GM19193 (cell line): ENCODE results near the gene AMMECR1.

Source experiments
- POLR2A ChIP-seq: IDR thresholded peaks from 4 replicates; pipeline ENCODE4 v1.6.1; 2011; ENCODE audit not compliant: insufficient read depth, insufficient read length; ENCODE audit errors: extremely low read depth

Gene AMMECR1

DNA sequence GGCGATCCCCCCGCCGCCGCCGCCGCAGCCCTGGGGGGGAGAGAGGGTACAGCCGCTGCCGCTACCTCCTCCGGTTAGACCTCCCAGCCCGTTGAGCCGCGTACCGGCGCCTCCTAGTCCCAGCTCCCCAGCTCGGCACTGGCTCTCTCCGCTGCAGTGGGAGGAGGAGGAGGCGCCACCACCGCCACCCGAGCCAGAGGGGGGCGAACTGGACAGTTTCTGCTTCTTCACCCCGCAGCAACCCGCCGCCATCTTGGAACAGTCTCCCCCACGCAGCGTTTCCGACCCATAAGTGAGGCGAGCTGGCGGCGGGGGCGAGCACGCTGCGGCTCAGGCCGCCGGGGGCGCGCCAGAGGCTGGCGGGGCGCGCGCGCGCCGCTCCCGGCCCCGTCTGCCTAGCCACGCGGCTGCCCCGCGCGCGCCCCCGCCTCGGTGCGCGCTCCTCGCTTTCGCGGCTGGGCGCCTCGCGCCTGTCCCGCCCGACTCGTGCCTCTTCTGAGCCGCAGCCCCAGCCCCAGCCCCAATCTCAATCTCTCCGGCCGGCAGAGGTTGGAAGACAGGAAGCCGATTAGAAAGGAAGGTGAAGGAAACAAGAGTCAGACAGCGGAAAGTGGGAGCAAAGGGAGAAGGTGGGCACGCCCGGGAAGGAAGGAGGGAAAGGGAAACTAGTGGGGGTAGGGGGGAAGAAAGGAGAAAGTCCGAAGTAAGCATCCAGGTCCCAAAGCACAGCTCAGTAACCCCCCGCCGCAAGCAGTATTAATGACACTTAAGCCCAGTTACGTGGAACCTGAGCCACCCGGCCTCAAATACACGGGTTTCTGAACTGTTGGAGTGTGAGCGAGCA, at the start of gene AMMECR1:
Gene AMMECR1 (minus strand): TSS at position 266 of the 844 bp plus-strand sequence. CDS start 14 bp downstream, at position 252.
- peak; percentile 84 for TF ChIP-seq POLR2A

GRCh38 chrX:110363244-110363643, 45.4 kb upstream of the AMMECR1 start:
- no peak for TF ChIP-seq POLR2A

DNA sequence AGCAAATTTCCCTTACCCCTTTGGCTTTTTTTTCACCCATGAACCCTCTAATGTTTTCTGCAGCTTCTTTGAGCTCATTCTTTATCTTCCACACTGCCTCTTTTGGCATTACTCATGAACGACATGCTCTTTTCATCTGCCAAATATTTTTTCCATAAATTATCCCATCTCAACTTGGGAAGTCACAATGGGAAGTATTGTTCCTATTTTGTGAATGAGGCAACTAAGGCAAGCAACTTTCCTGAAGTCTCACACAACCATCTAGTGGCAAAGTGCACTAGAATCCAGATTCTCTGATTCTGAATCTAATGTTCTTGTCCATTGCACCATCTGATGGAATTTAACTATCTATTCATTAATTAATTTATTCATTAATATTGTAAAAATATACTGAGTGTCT, 41.4 kb upstream of the AMMECR1 start:
- no peak for TF ChIP-seq POLR2A

DNA sequence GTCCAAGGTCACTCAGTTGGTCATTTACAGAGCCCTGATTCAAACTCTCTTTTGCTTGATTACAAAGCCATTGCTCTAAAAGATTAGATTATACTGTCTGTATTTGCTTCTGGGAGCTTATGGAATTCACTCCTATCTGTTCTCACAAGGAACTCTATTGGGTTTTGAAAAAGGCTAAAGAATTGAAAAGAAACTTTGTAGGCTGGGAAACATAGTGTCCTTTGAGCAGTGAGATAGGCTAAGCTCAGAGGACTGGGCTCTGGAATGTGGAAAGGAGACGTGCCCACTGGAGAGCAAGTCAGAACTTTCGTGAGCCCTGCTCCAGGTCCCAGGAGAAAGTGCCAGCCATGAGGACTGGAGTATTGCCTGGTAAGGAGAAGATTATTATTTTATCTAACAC, 40.7 kb upstream of the AMMECR1 start, which contains the start of gene RTL9:
Gene RTL9 (plus strand): TSS at position 301 of the 400 bp plus-strand sequence. CDS start 91,770 bp downstream, outside the sequence.
- TF ChIP-seq POLR2A, result no peak

GRCh38 chrX:110346681-110347080, 28.8 kb upstream of the AMMECR1 start:
- no peak for TF ChIP-seq POLR2A

DNA sequence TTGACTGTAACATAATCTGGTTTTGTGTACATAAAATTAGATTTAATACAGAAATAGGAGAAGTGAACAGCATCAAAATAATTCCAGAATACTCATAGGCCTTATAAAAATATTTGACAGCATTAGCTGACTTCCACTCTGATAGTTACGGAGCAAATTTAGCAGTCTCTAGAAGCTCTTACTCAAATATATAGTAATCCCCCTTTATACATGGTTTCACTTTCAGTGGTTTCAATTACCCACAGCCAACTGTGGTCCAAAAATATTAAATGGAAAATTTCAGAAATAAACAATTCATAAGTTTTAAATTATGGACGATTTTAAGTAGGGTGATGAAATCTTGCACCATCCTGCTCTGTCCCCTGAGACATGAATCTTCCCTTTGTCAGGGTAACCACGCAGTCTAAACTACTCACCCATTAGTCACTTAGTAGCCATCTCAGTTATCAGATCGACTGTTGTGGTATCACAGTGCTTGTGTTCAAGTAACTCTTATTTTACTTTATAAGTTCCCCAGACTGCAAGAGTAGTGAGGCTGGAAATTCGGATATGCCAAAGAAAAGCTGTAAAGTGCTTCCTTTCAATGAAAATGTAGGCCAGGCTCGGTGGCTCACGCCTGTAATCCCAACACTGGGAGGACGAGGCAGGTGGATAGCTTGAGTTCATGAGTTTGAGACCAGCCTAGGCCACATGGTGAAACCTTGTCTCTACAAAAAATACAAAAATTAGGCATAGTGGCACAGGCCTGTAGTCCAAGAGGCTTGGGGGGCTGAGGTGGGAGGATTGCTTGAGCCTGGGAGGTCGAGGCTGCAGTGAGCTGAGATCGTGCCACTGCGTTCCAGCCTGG, 23.5 kb upstream of the AMMECR1 start:
- no peak for TF ChIP-seq POLR2A

DNA sequence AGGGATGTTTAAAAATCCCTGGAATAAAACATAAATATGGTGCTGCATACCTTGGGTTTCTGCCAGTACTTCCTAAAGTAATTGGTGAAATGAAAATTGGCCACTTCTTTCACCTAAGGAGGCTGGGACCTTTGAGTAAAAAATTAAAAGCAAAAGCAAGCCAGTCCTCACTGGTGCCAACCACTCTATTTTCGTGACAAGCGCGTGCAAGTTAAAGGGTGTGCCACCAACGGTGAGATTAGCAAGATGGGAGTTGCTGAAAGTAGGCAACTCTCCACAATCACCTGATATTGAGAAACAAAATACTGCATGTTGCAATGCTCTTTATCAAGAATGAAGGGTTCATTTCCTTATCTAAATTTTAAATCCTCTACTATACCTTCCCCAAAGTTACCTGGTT, 21.1 kb upstream of the AMMECR1 start:
- no peak for TF ChIP-seq POLR2A

DNA sequence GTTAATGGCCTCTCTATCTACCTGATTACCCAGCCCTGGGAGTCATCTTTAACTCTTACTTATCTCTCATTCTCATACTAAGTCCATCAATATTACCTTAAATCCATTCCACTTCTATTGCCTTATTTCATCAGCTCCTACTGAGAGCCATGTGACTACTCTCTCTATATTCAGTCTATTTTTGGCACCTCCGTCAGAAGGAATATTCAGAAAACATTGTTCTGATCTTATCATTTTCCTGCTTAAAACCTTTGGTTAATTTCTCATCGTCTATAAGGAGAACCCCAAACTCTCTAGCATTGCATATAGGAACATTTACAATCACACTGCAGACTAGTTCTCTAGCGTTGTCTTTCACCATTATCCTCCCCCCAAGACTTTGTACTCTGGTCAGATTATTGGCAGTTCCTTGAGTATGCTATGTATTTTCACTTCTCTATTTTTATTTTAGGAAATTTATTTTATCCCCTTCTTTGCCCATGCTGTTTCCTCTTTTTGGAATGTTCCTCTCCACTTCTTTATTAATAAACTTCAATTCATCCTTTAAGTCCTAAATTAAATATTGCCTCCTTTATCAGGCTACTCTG, 13.7 kb upstream of the AMMECR1 start:
- TF ChIP-seq POLR2A, result no peak

- TF ChIP-seq POLR2A, result no peak
These were observed 9.5 kb upstream of the AMMECR1 start for GRCh38 chrX:110327336-110327735.

DNA sequence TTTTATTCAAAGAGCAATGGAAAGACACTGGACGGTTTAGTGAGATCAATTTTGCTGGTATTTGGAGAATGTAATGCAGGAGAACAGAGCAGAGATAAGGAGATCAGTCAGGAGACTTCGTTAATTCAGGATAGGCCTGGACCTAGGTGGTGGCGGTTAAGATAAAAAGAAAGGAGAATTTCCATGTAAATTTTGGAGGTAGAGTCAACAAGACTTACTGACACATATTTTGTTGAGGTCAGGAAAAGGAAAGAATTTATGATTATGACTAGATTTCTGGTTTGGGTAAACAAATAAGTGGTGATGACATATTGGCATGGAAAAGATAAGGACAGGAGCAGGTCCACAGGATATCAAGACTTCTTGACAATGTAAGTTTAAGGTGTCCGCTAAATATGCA, 8.8 kb upstream of the AMMECR1 start:
- no peak for TF ChIP-seq POLR2A

- TF ChIP-seq POLR2A, result no peak
These were observed 4.7 kb upstream of the AMMECR1 start for GRCh38 chrX:110322603-110323002.

GRCh38 chrX:110321670-110322069, 3.8 kb upstream of the AMMECR1 start:
- no peak for TF ChIP-seq POLR2A

- no peak for TF ChIP-seq POLR2A
These were observed 3.2 kb upstream of the AMMECR1 start for GRCh38 chrX:110321081-110321480.

DNA sequence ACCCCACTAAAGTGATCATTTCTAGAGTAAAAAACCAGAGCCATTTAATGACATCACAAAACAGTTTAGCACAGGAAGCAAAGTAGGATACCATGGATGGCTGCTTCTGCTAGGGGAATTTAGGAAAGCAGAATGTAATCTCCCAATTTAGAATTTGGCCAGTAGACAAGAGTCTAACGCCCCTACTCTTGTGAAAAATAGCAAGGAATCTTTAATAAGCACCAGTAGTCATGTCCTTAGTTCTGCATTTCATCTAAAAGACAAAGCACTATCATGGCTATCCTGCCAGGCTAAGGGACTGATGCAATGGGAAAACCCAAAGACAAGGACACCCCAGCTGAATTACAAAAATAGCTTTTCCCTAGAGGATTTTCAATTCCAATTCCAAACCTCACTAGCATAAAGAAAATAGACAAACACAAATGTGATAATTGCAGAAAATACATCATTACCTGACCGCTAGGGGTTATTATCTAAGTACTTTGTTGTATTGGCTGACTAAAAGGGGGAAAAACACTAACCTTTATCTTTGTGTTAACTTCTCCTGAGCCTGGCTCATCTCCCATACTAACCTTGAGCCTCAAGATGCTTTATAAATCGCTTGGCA, 2.6 kb upstream of the AMMECR1 start:
- TF ChIP-seq POLR2A, result no peak

GRCh38 chrX:110318664-110318968, 731 bp upstream of the AMMECR1 start:
- no peak for TF ChIP-seq POLR2A
